Natural killer cell (primary cell): ENCODE measurements around the gene SURF1. TPM values are rescaled to one million over a fixed set of nuclear protein-coding genes. Genes with fewer than 3 reads are reported as not detected.
A peak's percentile ranks its signal among the peaks of the same experiment; 100 is the strongest.

ENCODE experiments used
- ATAC-seq, 3 donors: fragments of 150-1000 bp in 2 of 3; fragments of 200-7000 bp in 1 of 3; cut with Tn5 transposase; 1 replicate in 1 of 3; 2 replicates in 2 of 3; pipeline ENCODE4 v1.10.0; 2021; ENCODE audit warnings: mild to moderate bottlenecking in 2 of 3, moderate library complexity in 2 of 3
- DNase-seq, 2 donors: peaks; one replicate each; pipeline versions ENCODE4 v3.0.0 to v3.0.0-alpha.2; 2013 to 2021; ENCODE audit warnings: mixed read lengths in 1 of 2
- H3K27ac ChIP-seq: one replicate; pipeline ENCODE4 v1.5.1; 2013; ENCODE audit warnings: mild to moderate bottlenecking, low read length
- H3K27me3 ChIP-seq: one replicate; pipeline ENCODE4 v1.6.1; 2013; ENCODE audit warnings: low read length; ENCODE audit not compliant: control insufficient read depth, insufficient read depth
- H3K36me3 ChIP-seq: one replicate; pipeline ENCODE4 v1.6.1; 2013; ENCODE audit warnings: low read length; ENCODE audit not compliant: control insufficient read depth, insufficient read depth
- H3K4me1 ChIP-seq: one replicate; pipeline ENCODE4 v1.6.1; 2013; ENCODE audit warnings: low read length; ENCODE audit not compliant: control insufficient read depth, insufficient read depth
- H3K4me3 ChIP-seq: one replicate; pipeline ENCODE4 v1.5.1; 2013; ENCODE audit warnings: low read length
- H3K9me3 ChIP-seq: one replicate; pipeline ENCODE4 v1.6.1; 2013; ENCODE audit warnings: low read length; ENCODE audit not compliant: control insufficient read depth, insufficient read depth
- H3K27ac Mint-ChIP-seq, 2 donors: one replicate each; pipeline ENCODE4 v1.8.0; 2022; ENCODE audit warnings: mild to moderate bottlenecking in 2 of 2, mixed read lengths in 2 of 2, moderate library complexity in 1 of 2
- H3K27me3 Mint-ChIP-seq, 2 donors: one replicate each; pipeline ENCODE4 v1.8.0; 2022; ENCODE audit warnings: low read depth in 2 of 2, mixed read lengths in 2 of 2
- H3K36me3 Mint-ChIP-seq: one replicate; pipeline ENCODE4 v1.8.0; 2022; ENCODE audit warnings: mixed read lengths
- H3K4me1 Mint-ChIP-seq, 2 donors: one replicate each; pipeline ENCODE4 v1.8.0; 2022; ENCODE audit warnings: mixed read lengths in 2 of 2
- H3K4me3 Mint-ChIP-seq: one replicate; pipeline ENCODE4 v1.8.0; 2022; ENCODE audit warnings: mild to moderate bottlenecking, moderate library complexity, mixed read lengths
- H3K9me3 Mint-ChIP-seq, 2 donors: one replicate each; pipeline ENCODE4 v1.8.0; 2022; ENCODE audit warnings: mixed read lengths in 2 of 2
- WGBS: methylation state at CpG from one replicate; pipeline ENCODE4 v1.1.7; 2013; ENCODE audit warnings: missing lambda C conversion rate; ENCODE audit not compliant: insufficient coverage; 5-methylcytosine and 5-hydroxymethylcytosine counted together
- intact Hi-C: fragments of 100-400 bp; cut with micrococcal nuclease; formaldehyde crosslinking; loops from one replicate; pipeline ENCODE4 v1.14.2; 2022
- total RNA-seq, 4 donors: library from RNA; stranded (reverse); fragments of 120-200 nt in 1 of 4; gene quantifications; one replicate each; pipeline versions ENCODE4 v1.2.3 to v1.2.4, GENCODE V29; 2013 to 2022
- TF ChIP-seq, protein P1 (sequence below): fragments of 200-600 bp; IDR thresholded peaks from one replicate; pipeline ENCODE4 v1.8.0; 2022; ENCODE audit warnings: antibody characterized with exemption

The SURF1 gene, protein sequence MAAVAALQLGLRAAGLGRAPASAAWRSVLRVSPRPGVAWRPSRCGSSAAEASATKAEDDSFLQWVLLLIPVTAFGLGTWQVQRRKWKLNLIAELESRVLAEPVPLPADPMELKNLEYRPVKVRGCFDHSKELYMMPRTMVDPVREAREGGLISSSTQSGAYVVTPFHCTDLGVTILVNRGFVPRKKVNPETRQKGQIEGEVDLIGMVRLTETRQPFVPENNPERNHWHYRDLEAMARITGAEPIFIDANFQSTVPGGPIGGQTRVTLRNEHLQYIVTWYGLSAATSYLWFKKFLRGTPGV
- 10 to 100 TPM; 35.6 to 44.4 (median 37.2) TPM for total RNA-seq
- total RNA-seq (2013), result 24.4 TPM

DNA sequence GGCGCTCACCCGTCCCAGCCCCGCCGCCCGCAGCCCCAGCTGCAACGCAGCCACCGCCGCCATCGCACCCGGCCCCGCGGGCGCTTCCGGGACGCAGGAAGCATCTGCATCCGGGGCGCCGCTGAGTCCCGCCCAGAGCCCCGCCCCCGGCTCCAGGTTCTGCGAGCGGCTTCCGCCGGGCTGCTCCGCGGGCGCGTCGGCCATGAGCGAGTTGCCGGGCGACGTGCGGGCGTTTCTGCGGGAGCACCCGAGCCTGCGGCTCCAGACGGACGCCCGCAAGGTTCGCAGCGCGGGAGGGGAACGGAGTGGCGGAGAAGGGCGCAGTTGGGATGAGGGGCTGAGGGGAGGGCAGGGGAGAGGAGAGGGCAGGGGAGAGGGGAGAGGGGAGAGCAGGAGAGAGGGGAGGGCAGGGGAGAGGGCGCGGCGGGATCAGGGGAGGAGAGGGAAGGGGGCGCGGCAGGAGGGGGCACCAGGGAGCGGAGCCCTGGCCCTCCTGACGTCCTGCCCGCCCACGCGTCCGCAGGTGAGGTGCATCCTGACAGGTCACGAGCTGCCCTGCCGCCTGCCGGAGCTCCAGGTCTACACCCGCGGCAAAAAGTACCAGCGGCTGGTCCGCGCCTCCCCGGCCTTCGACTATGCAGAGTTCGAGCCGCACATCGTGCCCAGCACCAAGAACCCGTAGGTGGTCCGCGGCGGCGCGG lies at the start of gene SURF1, which contains the start of gene SURF2:
Gene SURF1 (minus strand): TSS at position 97 of the 701 bp plus-strand sequence. CDS start 34 bp downstream, at position 63.
Gene SURF2 (plus strand): TSS at position 160 of the 701 bp plus-strand sequence. CDS start 43 bp downstream, at position 203.
- ATAC-seq (peak; percentile 94 to 97 (median 95)), DNase-seq (peak; percentile 88 to 93)
- H3K27me3 ChIP-seq, result no peaks in the 10 kb centered on the region
- peak within 1 kb of the TSS; percentile 72 for H3K4me3 ChIP-seq
- peaks cover 37% of the 10 kb centered on the region for H3K4me1 ChIP-seq
- Mint-ChIP-seq H3K27me3 (no peaks in the 10 kb centered on the region), H3K4me3 (peak within 1 kb of the TSS; percentile 87), H3K36me3 (peaks cover 5% of the 10 kb centered on the region), H3K4me1 (peaks cover 22 to 37% of the 10 kb centered on the region in 2 donors), H3K27ac (peak within 1 kb of the TSS; percentile 77 to 87), H3K9me3 (no peaks in the 10 kb centered on the region)
- WGBS, result 1% methylated on average over 78 of the region's 78 CpGs
- H3K27ac ChIP-seq, result peak within 1 kb of the TSS; percentile 50
- peaks cover 44% of the 10 kb centered on the region for H3K36me3 ChIP-seq
- intact Hi-C loops, result loop anchor here (2.0 kb wide), 1 partner anchor 14 kb away; no protein-coding TSS in a partner anchor
- TF ChIP-seq, protein P1, sequence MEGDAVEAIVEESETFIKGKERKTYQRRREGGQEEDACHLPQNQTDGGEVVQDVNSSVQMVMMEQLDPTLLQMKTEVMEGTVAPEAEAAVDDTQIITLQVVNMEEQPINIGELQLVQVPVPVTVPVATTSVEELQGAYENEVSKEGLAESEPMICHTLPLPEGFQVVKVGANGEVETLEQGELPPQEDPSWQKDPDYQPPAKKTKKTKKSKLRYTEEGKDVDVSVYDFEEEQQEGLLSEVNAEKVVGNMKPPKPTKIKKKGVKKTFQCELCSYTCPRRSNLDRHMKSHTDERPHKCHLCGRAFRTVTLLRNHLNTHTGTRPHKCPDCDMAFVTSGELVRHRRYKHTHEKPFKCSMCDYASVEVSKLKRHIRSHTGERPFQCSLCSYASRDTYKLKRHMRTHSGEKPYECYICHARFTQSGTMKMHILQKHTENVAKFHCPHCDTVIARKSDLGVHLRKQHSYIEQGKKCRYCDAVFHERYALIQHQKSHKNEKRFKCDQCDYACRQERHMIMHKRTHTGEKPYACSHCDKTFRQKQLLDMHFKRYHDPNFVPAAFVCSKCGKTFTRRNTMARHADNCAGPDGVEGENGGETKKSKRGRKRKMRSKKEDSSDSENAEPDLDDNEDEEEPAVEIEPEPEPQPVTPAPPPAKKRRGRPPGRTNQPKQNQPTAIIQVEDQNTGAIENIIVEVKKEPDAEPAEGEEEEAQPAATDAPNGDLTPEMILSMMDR, result no peak
- H3K9me3 ChIP-seq, result no peaks in the 10 kb centered on the region

DNA sequence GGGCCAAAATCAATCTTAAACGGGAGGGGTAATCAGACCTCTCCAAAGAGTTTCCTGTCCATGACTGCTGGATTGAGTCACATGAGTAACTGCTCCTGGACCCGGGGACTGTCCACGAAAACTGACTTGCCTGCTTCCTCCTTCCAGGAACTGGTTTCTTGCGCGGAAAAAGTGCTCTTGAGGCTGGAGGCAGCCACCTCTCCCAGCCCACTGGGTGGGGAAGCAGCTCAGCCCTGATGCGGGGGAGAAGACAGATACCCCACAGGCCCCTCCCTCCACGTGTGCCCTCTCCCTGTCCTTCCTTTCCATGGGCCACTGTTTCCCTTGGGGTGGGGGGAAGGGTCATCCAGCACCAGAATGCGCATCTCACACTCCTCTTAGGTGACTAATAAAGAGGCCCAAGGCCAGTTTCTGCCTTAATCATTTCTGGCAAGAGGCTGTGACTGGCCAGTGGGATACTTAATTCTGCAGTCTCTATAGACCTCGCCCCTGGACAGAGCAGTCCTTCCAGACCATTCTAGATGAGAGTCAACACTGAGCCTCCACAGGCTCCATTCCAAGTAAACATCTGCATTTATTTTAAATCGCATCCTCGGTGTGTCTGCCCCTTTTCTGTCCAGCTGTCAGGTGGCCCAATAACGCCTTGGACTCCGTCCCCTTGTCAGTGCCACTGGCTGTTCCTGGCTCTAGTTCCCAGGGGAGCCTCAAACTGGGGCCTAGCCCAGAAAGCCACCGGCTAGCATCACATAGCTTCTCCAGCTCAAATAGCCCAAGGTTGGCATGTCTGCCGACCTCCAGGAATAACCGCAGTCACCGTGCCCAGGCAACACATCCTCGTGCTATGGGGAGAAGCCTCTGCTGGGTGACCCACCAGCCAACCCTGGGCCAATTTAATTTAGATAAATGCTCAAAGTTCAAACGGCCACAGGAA lies 49.5 kb upstream of the SURF1 start:
- intact Hi-C loops, result loop anchor here (1.0 kb wide), 1 partner anchor 81 kb away; no protein-coding TSS in a partner anchor
- Mint-ChIP-seq H3K27ac (no peak overlapping the region), H3K4me3 (no peak overlapping the region), H3K27me3 (no peaks in the 10 kb centered on the region), H3K9me3 (no peaks in the 10 kb centered on the region), H3K36me3 (peaks cover 11% of the 10 kb centered on the region), H3K4me1 (peaks cover 0 to 5% of the 10 kb centered on the region in 2 donors)
- no peak overlapping the region for H3K4me3 ChIP-seq
- H3K9me3 ChIP-seq, result no peaks in the 10 kb centered on the region
- H3K27me3 ChIP-seq, result no peaks in the 10 kb centered on the region
- DNase-seq, result no peak
- no peaks in the 10 kb centered on the region for H3K4me1 ChIP-seq
- no peak for ATAC-seq
- TF ChIP-seq, protein P1, result no peak
- H3K36me3 ChIP-seq, result peaks cover 52% of the 10 kb centered on the region
- 90% methylated on average over 18 of the region's 19 CpGs for WGBS
- no peak overlapping the region for H3K27ac ChIP-seq

DNA sequence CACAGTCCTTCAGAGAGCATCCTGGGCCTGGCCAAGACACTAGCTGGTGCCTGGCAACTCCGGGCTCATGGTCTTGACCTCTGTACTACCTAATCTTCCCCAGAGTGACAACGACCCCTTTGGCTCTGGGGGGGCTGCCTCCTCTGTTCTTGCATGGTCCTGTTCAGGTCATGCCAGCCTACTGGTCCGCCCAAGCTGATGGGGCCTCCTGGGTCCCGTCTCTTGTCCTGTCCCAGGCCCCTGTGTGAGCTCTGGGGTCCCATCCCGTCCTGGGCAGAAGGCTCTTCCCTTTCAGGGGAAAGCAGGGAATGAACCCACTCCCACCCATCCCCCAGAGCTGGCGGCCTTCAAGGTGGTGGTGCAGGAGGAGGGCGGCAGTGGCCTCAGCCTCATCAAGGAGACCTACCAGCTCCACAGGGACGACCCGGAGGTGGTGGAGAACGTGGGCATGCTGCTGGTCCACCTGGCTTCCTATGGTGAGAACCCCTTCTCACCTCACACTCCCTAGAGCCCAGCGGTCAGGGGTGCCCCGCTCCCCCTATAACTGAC lies 48.2 kb upstream of the SURF1 start:
- Mint-ChIP-seq H3K36me3 (no peaks in the 10 kb centered on the region), H3K4me1 (peaks cover 0 to 5% of the 10 kb centered on the region in 2 donors), H3K4me3 (no peak overlapping the region), H3K27ac (no peak overlapping the region), H3K9me3 (no peaks in the 10 kb centered on the region), H3K27me3 (no peaks in the 10 kb centered on the region)
- Histone ChIP-seq H3K36me3 (peaks cover 39% of the 10 kb centered on the region), H3K4me3 (no peak overlapping the region), H3K4me1 (no peaks in the 10 kb centered on the region), H3K9me3 (no peaks in the 10 kb centered on the region), H3K27ac (no peak overlapping the region), H3K27me3 (no peaks in the 10 kb centered on the region)
- DNase-seq (no peak), ATAC-seq (no peak)
- intact Hi-C loops, result loop anchor here (1.0 kb wide), 2 partner anchors 165 to 218 kb away; no protein-coding TSS in a partner anchor
- TF ChIP-seq, protein P1, result no peak
- WGBS, result 90% methylated on average over 12 of the region's 12 CpGs
